Measurements from ENCODE around the gene SEC23B. TPM values are rescaled to one million over a fixed set of nuclear protein-coding genes. Genes with fewer than 3 reads are reported as not detected.

Gene SEC23B
- total and polyA plus RNA-seq, 4 donors = 12.8 to 54.3 (median 34.8) TPM

GRCh38 chr20:18589941-18590674, 82.4 kb downstream of the SEC23B start:
- TF ChIP-seq ZBTB33 (IDR thresholded peaks at IDR 0.05) (no peak), CTCF (IDR thresholded peaks at IDR 0.05; ENCODE audit: low read depth, low read length, missing input control) (no peak)

GRCh38 chr20:18596270-18596669, 88.5 kb downstream of the SEC23B start:
- DNase-seq (ENCODE audit: low spot score) = no peak
- Histone ChIP-seq H3K36me3 (ENCODE audit: control insufficient read depth in 4 of 4, insufficient read depth in 3 of 4, low read depth in 1 of 4, low read length in 3 of 4) (peaks cover 0 to 3% (median under 1%) of the 10 kb centered on the region in 4 donors), H3K27ac (ENCODE audit: low read depth in 1 of 2, low read length in 2 of 2) (no peak overlapping the region), H3K4me1 (ENCODE audit: control insufficient read depth in 4 of 4, insufficient read depth in 4 of 4, low read length in 3 of 4) (no peaks in the 10 kb centered on the region), H3K27me3 (ENCODE audit: control insufficient read depth in 4 of 4, insufficient read depth in 4 of 4, low read length in 3 of 4) (no peaks in the 10 kb centered on the region), H3K4me3 (ENCODE audit: low read depth in 1 of 3, low read length in 3 of 3) (no peak overlapping the region), H3K9me3 (ENCODE audit: control insufficient read depth in 4 of 4, low read length in 3 of 4) (no peaks in the 10 kb centered on the region), H3K9ac (ENCODE audit: low read depth in 1 of 2, low read length in 2 of 2) (no peak overlapping the region)
- TF ChIP-seq EGR1 (IDR thresholded peaks at IDR 0.05; ENCODE audit: low read depth in 2 of 2) (no peak), TAF1 (conservative IDR thresholded peaks at IDR 0.05) (no peak), REST (IDR thresholded peaks at IDR 0.05) (no peak), FOXA2 (IDR thresholded peaks at IDR 0.05) (no peak), FOXA1 (IDR thresholded peaks at IDR 0.05) (no peak), JUND (IDR thresholded peaks at IDR 0.05) (no peak), RAD21 (IDR thresholded peaks at IDR 0.05) (no peak), ATF3 (IDR thresholded peaks at IDR 0.05) (no peak), MAX (IDR thresholded peaks at IDR 0.05) (no peak), HNF4A (conservative IDR thresholded peaks at IDR 0.05) (no peak), YY1 (IDR thresholded peaks at IDR 0.05) (no peak), HNF4G (IDR thresholded peaks at IDR 0.05) (no peak), CTCF (IDR thresholded peaks at IDR 0.05; ENCODE audit: low read depth, low read length, missing input control) (no peak)

More at GRCh38 chr20:18589941-18590674, 82.4 kb downstream of the SEC23B start:
- no peak overlapping the region for H3K27ac ChIP-seq (ENCODE audit: low read depth in 1 of 2, low read length in 2 of 2)
- H3K9me3 ChIP-seq (ENCODE audit: control insufficient read depth in 4 of 4, low read length in 3 of 4) = no peaks in the 10 kb centered on the region
- H3K36me3 ChIP-seq (ENCODE audit: control insufficient read depth in 4 of 4, insufficient read depth in 3 of 4, low read depth in 1 of 4, low read length in 3 of 4) = no peaks in the 10 kb centered on the region
- no peak overlapping the region for H3K9ac ChIP-seq (ENCODE audit: low read depth in 1 of 2, low read length in 2 of 2)
- DNase-seq (ENCODE audit: low spot score) = no peak
- H3K4me1 ChIP-seq (ENCODE audit: control insufficient read depth in 4 of 4, insufficient read depth in 4 of 4, low read length in 3 of 4) = peaks cover 3 to 9% (median 5%) of the 10 kb centered on the region in 4 donors
- 94% methylated on average over 8 of the region's 8 CpGs for WGBS
- H3K4me3 ChIP-seq (ENCODE audit: low read depth in 1 of 3, low read length in 3 of 3) = no peak overlapping the region
- no peaks in the 10 kb centered on the region for H3K27me3 ChIP-seq (ENCODE audit: control insufficient read depth in 4 of 4, insufficient read depth in 4 of 4, low read length in 3 of 4)
